ENCODE data around the gene CCDC91.

CCDC91 gene

DNA sequence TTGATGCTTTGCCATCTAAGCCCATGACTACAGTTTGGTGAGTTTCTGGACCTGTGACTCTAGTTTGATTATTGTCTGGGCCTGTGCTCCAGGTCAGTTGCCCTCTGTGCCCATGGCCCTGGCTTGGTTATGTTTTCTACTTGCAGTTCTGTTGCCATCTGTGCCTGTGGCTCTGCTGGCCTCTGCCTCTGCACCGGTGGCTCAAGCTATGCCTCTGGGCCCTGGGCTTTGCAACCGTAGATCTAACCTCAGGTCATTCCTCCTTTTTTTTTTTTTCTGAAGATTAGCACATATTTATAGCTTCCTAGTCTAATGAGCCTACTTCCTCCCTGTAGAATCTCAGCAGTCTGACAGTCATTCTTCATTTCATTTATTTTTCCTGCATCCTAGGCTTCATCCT, 161.2 kb downstream of the CCDC91 start:
- TF ChIP-seq, protein P1, sequence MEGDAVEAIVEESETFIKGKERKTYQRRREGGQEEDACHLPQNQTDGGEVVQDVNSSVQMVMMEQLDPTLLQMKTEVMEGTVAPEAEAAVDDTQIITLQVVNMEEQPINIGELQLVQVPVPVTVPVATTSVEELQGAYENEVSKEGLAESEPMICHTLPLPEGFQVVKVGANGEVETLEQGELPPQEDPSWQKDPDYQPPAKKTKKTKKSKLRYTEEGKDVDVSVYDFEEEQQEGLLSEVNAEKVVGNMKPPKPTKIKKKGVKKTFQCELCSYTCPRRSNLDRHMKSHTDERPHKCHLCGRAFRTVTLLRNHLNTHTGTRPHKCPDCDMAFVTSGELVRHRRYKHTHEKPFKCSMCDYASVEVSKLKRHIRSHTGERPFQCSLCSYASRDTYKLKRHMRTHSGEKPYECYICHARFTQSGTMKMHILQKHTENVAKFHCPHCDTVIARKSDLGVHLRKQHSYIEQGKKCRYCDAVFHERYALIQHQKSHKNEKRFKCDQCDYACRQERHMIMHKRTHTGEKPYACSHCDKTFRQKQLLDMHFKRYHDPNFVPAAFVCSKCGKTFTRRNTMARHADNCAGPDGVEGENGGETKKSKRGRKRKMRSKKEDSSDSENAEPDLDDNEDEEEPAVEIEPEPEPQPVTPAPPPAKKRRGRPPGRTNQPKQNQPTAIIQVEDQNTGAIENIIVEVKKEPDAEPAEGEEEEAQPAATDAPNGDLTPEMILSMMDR (conservative IDR thresholded peaks at IDR 0.05; ENCODE audit: control insufficient read depth, insufficient read depth, low read depth, low read length) = no peak
- no peak overlapping the region for H3K4me3 ChIP-seq (ENCODE audit: control insufficient read depth, low read depth, low read length)
- DNase-seq (ENCODE audit: low read depth) = no peak

DNA sequence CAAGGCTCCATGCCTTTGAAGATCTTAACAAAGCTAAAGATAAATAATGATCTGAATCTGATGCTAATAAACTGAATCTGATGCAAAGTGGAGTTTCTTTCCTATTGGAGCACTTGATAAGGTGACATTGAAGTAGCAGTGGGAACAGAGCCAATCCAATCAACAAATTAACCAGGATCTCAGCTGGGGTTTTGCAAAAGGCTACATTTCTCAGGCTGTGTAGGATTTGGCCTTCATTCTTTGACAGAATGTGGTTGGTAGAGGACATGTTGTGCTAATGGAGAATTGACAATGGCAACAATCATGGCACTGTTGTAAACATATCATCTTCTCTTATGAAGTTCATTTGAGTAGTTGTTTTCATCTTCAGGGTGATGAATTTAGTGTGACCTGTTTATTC, 164.9 kb downstream of the CCDC91 start:
- H3K4me3 ChIP-seq (ENCODE audit: control insufficient read depth, low read depth, low read length) = no peak overlapping the region
- TF ChIP-seq, protein P1 (conservative IDR thresholded peaks at IDR 0.05; ENCODE audit: control insufficient read depth, insufficient read depth, low read depth, low read length) = no peak
- DNase-seq (ENCODE audit: low read depth) = no peak

DNA sequence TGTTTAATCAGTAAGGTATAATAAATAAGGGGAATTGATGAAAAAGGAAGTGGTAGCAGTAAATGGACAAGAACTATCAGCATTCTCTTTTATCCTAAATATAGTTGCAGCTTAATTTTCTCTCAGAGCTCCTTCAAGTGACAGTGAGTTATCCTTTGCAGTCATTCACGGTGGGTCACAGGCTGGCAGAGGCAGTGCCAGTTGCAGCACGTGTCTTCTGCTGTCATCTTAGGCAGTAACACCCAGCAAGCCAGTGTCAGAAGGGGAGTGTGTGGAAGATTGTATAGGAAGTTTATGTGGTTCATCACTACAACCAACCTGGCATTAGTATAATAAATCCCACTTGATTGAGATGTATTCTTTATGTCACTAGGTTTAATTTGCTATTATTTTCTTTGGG, 170.0 kb downstream of the CCDC91 start:
- H3K4me3 ChIP-seq (ENCODE audit: control insufficient read depth, low read depth, low read length) = no peak overlapping the region
- no peak for DNase-seq (ENCODE audit: low read depth)
- TF ChIP-seq, protein P1 (conservative IDR thresholded peaks at IDR 0.05; ENCODE audit: control insufficient read depth, insufficient read depth, low read depth, low read length) = no peak

DNA sequence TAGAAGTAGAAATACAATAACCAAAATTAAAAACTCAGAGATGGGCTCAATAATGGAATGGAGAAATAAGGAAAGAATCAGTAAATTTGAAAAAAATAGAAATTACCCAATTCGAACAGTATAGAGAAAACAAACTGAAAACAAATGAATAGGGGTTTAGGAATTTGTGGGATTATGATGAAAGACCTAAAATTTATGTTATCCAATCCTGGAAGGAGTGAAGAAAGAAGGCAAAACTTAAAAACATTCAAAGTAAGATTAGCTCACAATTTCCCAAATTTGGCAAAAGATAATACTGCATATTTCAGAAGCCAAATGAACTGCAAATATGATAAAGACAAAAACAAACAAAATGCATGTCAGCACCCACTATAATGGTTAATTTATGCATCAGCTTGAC, 177.1 kb downstream of the CCDC91 start:
- H3K4me3 ChIP-seq (ENCODE audit: control insufficient read depth, low read depth, low read length) = no peak overlapping the region
- DNase-seq (ENCODE audit: low read depth) = no peak
- TF ChIP-seq, protein P1 (conservative IDR thresholded peaks at IDR 0.05; ENCODE audit: control insufficient read depth, insufficient read depth, low read depth, low read length) = no peak

DNA sequence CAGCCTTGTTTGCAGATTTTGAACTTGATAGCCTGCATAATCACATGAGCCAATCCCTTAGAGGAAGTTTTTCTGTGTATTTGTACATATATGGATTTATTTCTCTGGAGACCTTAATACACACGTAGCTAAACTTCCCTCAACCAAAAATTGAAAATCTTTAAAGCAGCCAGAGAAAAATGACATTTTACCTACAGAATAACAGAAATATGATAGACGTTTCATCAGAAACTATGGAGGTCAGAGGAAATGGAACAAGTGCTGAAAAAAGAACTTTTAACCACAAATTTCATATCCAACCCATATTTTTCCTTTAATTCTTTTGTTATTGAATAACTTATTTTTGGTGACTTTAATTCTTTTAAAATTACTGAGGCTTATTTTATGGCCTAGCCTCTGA, 177.7 kb downstream of the CCDC91 start:
- no peak overlapping the region for H3K4me3 ChIP-seq (ENCODE audit: control insufficient read depth, low read depth, low read length)
- TF ChIP-seq, protein P1 (conservative IDR thresholded peaks at IDR 0.05; ENCODE audit: control insufficient read depth, insufficient read depth, low read depth, low read length) = no peak
- DNase-seq (ENCODE audit: low read depth) = no peak

DNA sequence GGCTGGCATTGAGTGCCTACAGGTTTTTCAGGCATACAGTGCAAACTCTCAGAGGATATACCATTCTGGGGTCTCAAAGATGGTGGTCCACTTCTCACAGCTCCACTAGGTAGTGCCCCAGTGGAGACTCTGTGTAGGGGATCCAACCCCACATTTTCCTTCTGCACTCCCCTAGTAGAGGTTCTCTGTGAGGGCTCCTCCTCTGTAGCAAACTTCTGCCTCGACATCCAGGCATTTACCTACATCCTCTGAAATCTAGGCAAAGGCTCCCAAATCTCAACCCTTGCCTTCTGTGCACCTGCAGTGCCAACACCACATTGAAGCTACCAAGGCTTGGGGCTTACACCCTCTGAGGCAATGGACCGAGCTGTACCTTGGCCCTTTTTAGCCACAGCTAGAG, 179.2 kb downstream of the CCDC91 start:
- TF ChIP-seq, protein P1 (conservative IDR thresholded peaks at IDR 0.05; ENCODE audit: control insufficient read depth, insufficient read depth, low read depth, low read length) = no peak
- no peak for DNase-seq (ENCODE audit: low read depth)
- no peak overlapping the region for H3K4me3 ChIP-seq (ENCODE audit: control insufficient read depth, low read depth, low read length)

DNA sequence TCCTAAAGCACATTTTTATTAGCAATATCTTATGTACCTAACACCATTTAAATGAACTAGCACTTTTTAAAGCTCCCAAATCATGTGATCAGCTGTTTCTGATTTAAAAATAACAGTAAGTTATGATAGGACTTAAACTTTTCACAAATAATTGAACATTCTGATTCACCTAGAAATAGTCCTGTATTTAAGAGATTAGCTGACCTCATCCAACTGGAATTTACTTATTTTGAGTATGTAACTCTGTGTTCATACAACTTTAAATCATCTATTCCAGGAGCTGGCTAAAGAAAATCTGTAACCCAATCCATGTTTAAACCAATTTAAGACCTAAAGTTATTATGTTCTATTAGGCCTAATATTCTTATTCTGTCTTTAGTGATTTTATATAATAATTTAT, 184.3 kb downstream of the CCDC91 start:
- TF ChIP-seq, protein P1 (conservative IDR thresholded peaks at IDR 0.05; ENCODE audit: control insufficient read depth, insufficient read depth, low read depth, low read length) = no peak
- peak; percentile 29 for DNase-seq (ENCODE audit: low read depth)
- no peak overlapping the region for H3K4me3 ChIP-seq (ENCODE audit: control insufficient read depth, low read depth, low read length)
